Neural progenitor cell (in vitro differentiated cells): ENCODE results near the gene OAS2. TPM values are rescaled to one million over a fixed set of nuclear protein-coding genes. Genes with fewer than 3 reads are reported as not detected.

Experiments
- DNase-seq: peaks from one replicate; pipeline ENCODE4 v3.0.0-alpha.2; 2016; ENCODE audit warnings: low spot score
- H2AFZ ChIP-seq: fragments of 200-600 bp; sonication (generic); replicated peaks from 2 replicates; pipeline ENCODE4 v1.6.1; 2016; ENCODE audit warnings: antibody characterized with exemption
- H3F3A ChIP-seq: fragments of 200-600 bp; sonication (generic); 2 replicates; pipeline ENCODE4 v1.6.1; 2016; ENCODE audit warnings: antibody characterized with exemption, low read depth
- H3K27ac ChIP-seq: fragments of 200-600 bp; sonication (generic); 2 replicates; pipeline ENCODE4 v1.5.1; 2016; ENCODE audit warnings: mild to moderate bottlenecking
- H3K27me3 ChIP-seq: fragments of 200-600 bp; sonication (generic); 2 replicates; pipeline ENCODE4 v1.6.1; 2016; ENCODE audit warnings: mild to moderate bottlenecking, moderate library complexity
- H3K36me3 ChIP-seq: fragments of 200-600 bp; sonication (generic); 2 replicates; pipeline ENCODE4 v1.5.1; 2016
- H3K4me1 ChIP-seq: fragments of 200-600 bp; sonication (generic); 2 replicates; pipeline ENCODE4 v1.6.1; 2016; ENCODE audit warnings: mixed run types
- H3K4me2 ChIP-seq: fragments of 200-600 bp; sonication (generic); 2 replicates; pipeline ENCODE4 v1.6.1; 2016
- H3K4me3 ChIP-seq: fragments of 200-600 bp; sonication (generic); 2 replicates; pipeline ENCODE4 v1.5.1; 2016
- H3K79me2 ChIP-seq: fragments of 200-600 bp; sonication (generic); 2 replicates; pipeline ENCODE4 v1.6.1; 2016; ENCODE audit warnings: low read depth
- H3K9ac ChIP-seq: fragments of 200-600 bp; sonication (generic); 2 replicates; pipeline ENCODE4 v1.6.1; 2016
- H3K9me3 ChIP-seq: fragments of 200-600 bp; sonication (generic); 2 replicates; pipeline ENCODE4 v1.5.1; 2016; ENCODE audit warnings: low read depth
- H4K20me1 ChIP-seq: fragments of 200-600 bp; sonication (generic); 2 replicates; pipeline ENCODE4 v1.6.1; 2016; ENCODE audit warnings: low read depth
- H3K27ac Mint-ChIP-seq: 3 replicates; pipeline ENCODE4 v1.8.0; 2021; ENCODE audit warnings: mixed read lengths
- H3K27me3 Mint-ChIP-seq: 2 replicates; pipeline ENCODE4 v1.8.0; 2022; ENCODE audit warnings: low read depth, mild to moderate bottlenecking, inconsistent platforms, moderate library complexity, mixed read lengths; ENCODE audit not compliant: insufficient read depth
- H3K36me3 Mint-ChIP-seq: 3 replicates; pipeline ENCODE4 v1.8.0; 2021; ENCODE audit warnings: mixed read lengths
- H3K4me1 Mint-ChIP-seq: 3 replicates; pipeline ENCODE4 v1.8.0; 2021; ENCODE audit warnings: mixed read lengths
- H3K4me3 Mint-ChIP-seq: 3 replicates; pipeline ENCODE4 v1.8.0; 2021; ENCODE audit warnings: mild to moderate bottlenecking, moderate library complexity, mixed read lengths
- H3K9me3 Mint-ChIP-seq: 3 replicates; pipeline ENCODE4 v1.8.0; 2020; ENCODE audit warnings: mixed read lengths
- EZH2 ChIP-seq: fragments of 200-600 bp; sonication (generic); IDR thresholded peaks from 2 replicates; pipeline ENCODE4 v1.6.1; 2017; ENCODE audit warnings: antibody characterized with exemption, mild to moderate bottlenecking, moderate library complexity
- EZH2phosphoT487 ChIP-seq: fragments of 200-600 bp; sonication (generic); IDR thresholded peaks from 2 replicates; pipeline ENCODE4 v1.6.1; 2017; ENCODE audit warnings: antibody characterized with exemption
- total RNA-seq: library from RNA; depleted of rRNA; stranded (reverse); fragments of >200 nt; gene quantifications from 2 replicates; pipeline ENCODE4 v1.2.3, GENCODE V29; 2015; ENCODE audit warnings: low replicate concordance
- TF ChIP-seq, protein P1 (sequence below): fragments of 200-600 bp; sonication (generic); IDR thresholded peaks from 2 replicates; pipeline ENCODE4 v1.5.1; 2017; ENCODE audit warnings: antibody characterized with exemption, mild to moderate bottlenecking

The OAS2 gene
- total RNA-seq, 1 donor from 2014 or later, result not detected

DNA sequence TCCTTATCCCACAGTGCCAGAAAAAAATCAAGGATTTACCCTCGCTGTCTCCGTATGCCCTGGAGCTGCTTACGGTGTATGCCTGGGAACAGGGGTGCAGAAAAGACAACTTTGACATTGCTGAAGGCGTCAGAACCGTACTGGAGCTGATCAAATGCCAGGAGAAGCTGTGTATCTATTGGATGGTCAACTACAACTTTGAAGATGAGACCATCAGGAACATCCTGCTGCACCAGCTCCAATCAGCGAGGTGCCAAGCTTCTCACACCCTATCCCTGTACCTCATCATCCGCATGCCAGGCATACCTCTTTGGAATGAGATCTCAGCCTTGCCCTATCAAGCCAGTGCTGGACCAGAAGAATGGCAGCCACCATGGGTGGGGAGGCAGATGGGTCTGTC, 19.2 kb downstream of the OAS2 start:
- H3K4me3 ChIP-seq, result no peak overlapping the region
- H3K4me3 Mint-ChIP-seq, result no peak overlapping the region
- H3K27me3 Mint-ChIP-seq, result peaks cover 3% of the 10 kb centered on the region

DNA sequence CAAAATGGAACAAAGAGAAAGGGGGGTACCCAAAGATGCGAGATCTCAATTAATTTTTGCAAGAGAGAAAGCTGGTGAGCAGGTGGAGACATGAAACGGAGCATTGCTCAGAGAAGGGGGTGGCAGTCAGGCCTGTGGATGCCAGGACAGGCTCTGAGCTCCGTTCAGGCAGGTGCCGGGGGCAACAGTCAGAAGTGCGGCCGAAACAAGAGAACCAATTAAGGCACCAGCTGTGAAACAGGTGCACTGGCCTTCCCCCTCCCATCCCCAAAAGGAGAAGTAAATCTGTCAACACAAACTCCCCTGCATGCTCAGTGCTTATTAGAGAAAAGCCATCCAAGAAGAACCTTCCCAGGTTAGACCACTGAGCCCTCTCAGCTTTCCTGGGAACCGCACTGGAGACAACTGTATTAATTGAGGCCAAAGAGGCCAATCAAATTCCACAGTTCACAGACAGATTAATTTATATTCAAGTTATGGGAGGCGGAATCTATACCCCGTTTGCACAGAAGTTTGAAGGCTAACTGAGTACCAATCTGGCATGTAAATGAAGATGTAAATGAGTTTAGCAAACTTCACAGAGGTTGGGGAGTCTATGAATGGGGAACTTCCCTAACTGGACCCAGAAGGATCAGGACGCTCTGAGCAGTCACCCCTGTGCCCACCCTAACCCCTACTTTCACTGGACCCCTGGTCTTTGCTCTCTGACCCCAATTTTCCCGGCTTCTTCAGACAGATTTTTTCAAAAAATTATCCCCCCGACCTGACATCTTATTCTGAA, 20.9 kb downstream of the OAS2 start:
- no peaks in the 10 kb centered on the region for H3K36me3 ChIP-seq
- no peaks in the 10 kb centered on the region for H3K36me3 Mint-ChIP-seq
- H3K4me2 ChIP-seq, result no peak overlapping the region
- no peaks in the 10 kb centered on the region for H3F3A ChIP-seq
- DNase-seq, result no peak
- H3K27ac Mint-ChIP-seq, result no peak overlapping the region
- H4K20me1 ChIP-seq, result no peaks in the 10 kb centered on the region
- H3K4me1 ChIP-seq, result no peaks in the 10 kb centered on the region
- H3K4me3 Mint-ChIP-seq, result no peak overlapping the region
- H3K4me3 ChIP-seq, result no peak overlapping the region
- TF ChIP-seq, protein P1, sequence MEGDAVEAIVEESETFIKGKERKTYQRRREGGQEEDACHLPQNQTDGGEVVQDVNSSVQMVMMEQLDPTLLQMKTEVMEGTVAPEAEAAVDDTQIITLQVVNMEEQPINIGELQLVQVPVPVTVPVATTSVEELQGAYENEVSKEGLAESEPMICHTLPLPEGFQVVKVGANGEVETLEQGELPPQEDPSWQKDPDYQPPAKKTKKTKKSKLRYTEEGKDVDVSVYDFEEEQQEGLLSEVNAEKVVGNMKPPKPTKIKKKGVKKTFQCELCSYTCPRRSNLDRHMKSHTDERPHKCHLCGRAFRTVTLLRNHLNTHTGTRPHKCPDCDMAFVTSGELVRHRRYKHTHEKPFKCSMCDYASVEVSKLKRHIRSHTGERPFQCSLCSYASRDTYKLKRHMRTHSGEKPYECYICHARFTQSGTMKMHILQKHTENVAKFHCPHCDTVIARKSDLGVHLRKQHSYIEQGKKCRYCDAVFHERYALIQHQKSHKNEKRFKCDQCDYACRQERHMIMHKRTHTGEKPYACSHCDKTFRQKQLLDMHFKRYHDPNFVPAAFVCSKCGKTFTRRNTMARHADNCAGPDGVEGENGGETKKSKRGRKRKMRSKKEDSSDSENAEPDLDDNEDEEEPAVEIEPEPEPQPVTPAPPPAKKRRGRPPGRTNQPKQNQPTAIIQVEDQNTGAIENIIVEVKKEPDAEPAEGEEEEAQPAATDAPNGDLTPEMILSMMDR, result no peak
- TF ChIP-seq EZH2phosphoT487 (no peak), EZH2 (no peak)
- no peak overlapping the region for H2AFZ ChIP-seq
- H3K27ac ChIP-seq, result no peak overlapping the region
- H3K27me3 Mint-ChIP-seq, result peaks cover 5% of the 10 kb centered on the region
- H3K9ac ChIP-seq, result no peak overlapping the region
- no peaks in the 10 kb centered on the region for H3K4me1 Mint-ChIP-seq
- H3K9me3 ChIP-seq, result no peaks in the 10 kb centered on the region
- H3K27me3 ChIP-seq, result peaks cover 3% of the 10 kb centered on the region
- peaks cover 3% of the 10 kb centered on the region for H3K9me3 Mint-ChIP-seq
- no peaks in the 10 kb centered on the region for H3K79me2 ChIP-seq

More for the DNA sequence above, 19.2 kb downstream of the OAS2 start:
- Histone ChIP-seq H3K79me2 (no peaks in the 10 kb centered on the region), H3K9me3 (no peaks in the 10 kb centered on the region), H2AFZ (no peak overlapping the region), H3K4me1 (no peaks in the 10 kb centered on the region), H3K27me3 (no peaks in the 10 kb centered on the region), H3K27ac (no peak overlapping the region), H3F3A (no peaks in the 10 kb centered on the region), H3K36me3 (no peaks in the 10 kb centered on the region), H3K4me2 (no peak overlapping the region), H4K20me1 (no peaks in the 10 kb centered on the region), H3K9ac (no peak overlapping the region)
- Mint-ChIP-seq H3K27ac (no peak overlapping the region), H3K9me3 (peaks cover 5% of the 10 kb centered on the region), H3K36me3 (no peaks in the 10 kb centered on the region), H3K4me1 (no peaks in the 10 kb centered on the region)
- DNase-seq, result no peak
- no peak for TF ChIP-seq EZH2
- TF ChIP-seq, protein P1, result no peak
- TF ChIP-seq EZH2phosphoT487, result no peak

DNA sequence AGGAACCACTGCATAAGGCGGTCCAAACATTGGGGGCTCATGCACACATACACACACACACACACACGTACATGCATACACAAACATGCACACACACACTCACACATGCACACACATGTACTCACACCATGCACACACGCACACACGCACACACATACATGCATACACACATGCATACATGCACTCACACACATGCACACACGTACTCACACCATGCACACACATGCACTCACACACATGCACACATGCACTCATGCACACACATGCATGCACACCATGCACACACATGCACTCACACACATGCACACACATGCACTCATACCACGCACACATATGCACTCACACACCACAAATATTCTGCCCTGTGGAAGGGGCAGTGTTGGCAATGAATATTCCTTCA, 22.1 kb downstream of the OAS2 start:
- Histone ChIP-seq H3K4me1 (no peaks in the 10 kb centered on the region), H3K4me2 (no peak overlapping the region), H3K27me3 (peaks cover 3% of the 10 kb centered on the region), H3K4me3 (no peak overlapping the region), H3K36me3 (no peaks in the 10 kb centered on the region), H3F3A (no peaks in the 10 kb centered on the region), H4K20me1 (no peaks in the 10 kb centered on the region), H3K27ac (no peak overlapping the region), H3K9me3 (no peaks in the 10 kb centered on the region), H3K79me2 (no peaks in the 10 kb centered on the region), H2AFZ (no peak overlapping the region), H3K9ac (no peak overlapping the region)
- no peaks in the 10 kb centered on the region for H3K36me3 Mint-ChIP-seq
- no peak for TF ChIP-seq EZH2
- TF ChIP-seq, protein P1, result no peak
- TF ChIP-seq EZH2phosphoT487, result no peak
- DNase-seq, result no peak
- no peaks in the 10 kb centered on the region for H3K4me1 Mint-ChIP-seq
- H3K27me3 Mint-ChIP-seq, result peaks cover 8% of the 10 kb centered on the region
- no peak overlapping the region for H3K27ac Mint-ChIP-seq
- H3K4me3 Mint-ChIP-seq, result peak overlapping the region; percentile 6
- peaks cover 3% of the 10 kb centered on the region for H3K9me3 Mint-ChIP-seq
